K562 (cell line): Measurements from ENCODE around the gene DIP2A. TPM values are rescaled to one million over a fixed set of nuclear protein-coding genes. Genes with fewer than 3 reads are reported as not detected.
A peak's percentile ranks its signal among the peaks of the same experiment; 100 is the strongest.

Experiments used
- CEBPG ChIP-seq, 3 experiments: fragments of 200-800 bp in 1 of 3; sonication (Bioruptor generic) in 1 of 3; sonication (generic) in 1 of 3; formaldehyde crosslinking in 1 of 3; IDR thresholded peaks in 2 of 3; conservative IDR thresholded peaks in 1 of 3; 2 replicates each; pipeline versions ENCODE4 v1.6.1 to v1.8.0; 2016 to 2022; ENCODE audit warnings: missing compliant biosample characterization in 2 of 3, missing genetic modification characterization in 2 of 3, mild to moderate bottlenecking in 1 of 3, missing genetic modification reagents in 1 of 3
- HMG20B ChIP-seq: fragments of 250-450 bp; sonication (Bioruptor Pico); IDR thresholded peaks from 2 replicates; pipeline ENCODE4 v1.5.0; 2021; ENCODE audit warnings: mild to moderate bottlenecking
- KAT7 ChIP-seq: sonication (generic); formaldehyde crosslinking; IDR thresholded peaks from 2 replicates; pipeline ENCODE4 v1.8.0; 2022; ENCODE audit warnings: missing genetic modification reagents, mild to moderate bottlenecking, borderline replicate concordance
- PBX2 ChIP-seq, 2 experiments: IDR thresholded peaks in 1 of 2; conservative IDR thresholded peaks in 1 of 2; 2 replicates each; pipeline ENCODE4 v1.6.1; 2016; ENCODE audit warnings: low read depth in 2 of 2, mild to moderate bottlenecking in 1 of 2, missing compliant biosample characterization in 1 of 2, missing genetic modification characterization in 1 of 2, moderate library complexity in 1 of 2
- PRMT5 ChIP-seq: sonication (generic); formaldehyde crosslinking; IDR thresholded peaks from 2 replicates; pipeline ENCODE4 v1.5.0; 2020; ENCODE audit warnings: missing genetic modification reagents
- SIN3B ChIP-seq: fragments of 450-650 bp; IDR thresholded peaks from 2 replicates; pipeline ENCODE4 v1.6.1; 2017; ENCODE audit warnings: low read depth, mild to moderate bottlenecking, moderate library complexity
- SMARCA5 ChIP-seq: fragments of 450-650 bp; IDR thresholded peaks from 2 replicates; pipeline ENCODE4 v1.6.1; 2016
- USF2 ChIP-seq: sonication (generic); formaldehyde crosslinking; IDR thresholded peaks from 2 replicates; pipeline ENCODE4 v1.5.0; 2020; ENCODE audit warnings: missing genetic modification reagents
- XRCC5 ChIP-seq: fragments of 200-400 bp; formaldehyde crosslinking; IDR thresholded peaks from 2 replicates; pipeline ENCODE4 v1.6.1; 2017; ENCODE audit warnings: low read depth, mild to moderate bottlenecking, low read length
- ZBTB11 ChIP-seq, 3 experiments: fragments of 200-800 bp in 1 of 3; fragments of 250-450 bp in 1 of 3; fragments of 450-650 bp in 1 of 3; sonication (Bioruptor Pico) in 1 of 3; sonication (Bioruptor generic) in 1 of 3; formaldehyde crosslinking in 1 of 3; IDR thresholded peaks; 2 replicates each; pipeline versions ENCODE4 v1.6.1 to v1.8.0; 2016 to 2022; ENCODE audit warnings: mild to moderate bottlenecking in 2 of 3, missing genetic modification characterization in 2 of 3, missing compliant biosample characterization in 1 of 3, moderate library complexity in 1 of 3
- ZBTB34 ChIP-seq: fragments of 250-450 bp; sonication (Bioruptor Pico); IDR thresholded peaks from 2 replicates; pipeline ENCODE4 v1.8.0; 2021; ENCODE audit warnings: mild to moderate bottlenecking, moderate library complexity
- ZMIZ1 ChIP-seq, 2 experiments: fragments of 150-350 bp in 1 of 2; IDR thresholded peaks; 2 replicates each; pipeline ENCODE4 v1.6.1; 2012 to 2016; ENCODE audit warnings: low read depth in 2 of 2, low read length in 2 of 2, mild to moderate bottlenecking in 1 of 2, moderate library complexity in 1 of 2
- ZNF143 ChIP-seq: sonication (generic); formaldehyde crosslinking; IDR thresholded peaks from 2 replicates; pipeline ENCODE4 v1.9.0; 2022; ENCODE audit warnings: mild to moderate bottlenecking, missing genetic modification reagents
- polyA plus RNA-seq, 8 experiments: library from polyadenylated mRNA; depleted of rRNA in 4 of 8; stranded (reverse) in 5 of 8; unstranded in 3 of 8; fragments of >200 nt; fragmentation: Nextera tagmentation in 2 of 8; fragmentation: Illumina TruSeq in 1 of 8; extraction: Ambion mirVana in 2 of 8; extraction: Trizol in 1 of 8; gene quantifications; 2 replicates each; pipeline versions ENCODE4 v1.2.1 to v1.2.3, GENCODE V29; 2011 to 2014; ENCODE audit warnings: inconsistent platforms in 1 of 8, missing spikeins in 1 of 8
- total RNA-seq, 7 experiments: library from RNA; depleted of rRNA in 6 of 7; stranded (reverse); fragments of >200 nt in 6 of 7; fragmentation: Illumina TruSeq in 2 of 7; extraction: Trizol in 2 of 7; gene quantifications; 2 replicates each; pipeline versions ENCODE4 v1.2.1 to v1.2.3, GENCODE V29; 2011 to 2021; ENCODE audit warnings: low replicate concordance in 1 of 7

The DIP2A gene
- total and polyA plus RNA-seq, 9 of the 15 experiments (the other 6 are each of a cell fraction or from before 2014, with no cell fraction given): 4.3 to 34.5 (median 20.3) TPM

GRCh38 chr21:46604329-46604974 is 145.8 kb downstream of the DIP2A start (continued):
- TF ChIP-seq ZBTB11 (CRISPR knock-in tag; IDR thresholded peaks at IDR 0.05) (no peak), PRMT5 (no peak), SIN3B (no peak), XRCC5 (no peak), ZMIZ1 (IDR thresholded peaks at IDR 0.05; ENCODE audit: low read depth in 2 of 2, low read length in 2 of 2) (no peak), ZBTB34 (CRISPR knock-in tag) (no peak), ZNF143 (CRISPR knock-in tag) (no peak), KAT7 (CRISPR knock-in tag) (no peak), USF2 (CRISPR knock-in tag) (no peak), CEBPG (CRISPR knock-in tag; IDR thresholded peaks at IDR 0.05) (no peak), CEBPG (tag; conservative IDR thresholded peaks at IDR 0.05 in 1 of 2, IDR thresholded peaks at IDR 0.05 in 1 of 2) (peak in 1 of 2 experiments; percentile 58; a peak in 2 of 4 replicates), HMG20B (no peak), SMARCA5 (no peak), PBX2 (CRISPR knock-in tag; IDR thresholded peaks at IDR 0.05; ENCODE audit: low read depth) (no peak), PBX2 (tag; conservative IDR thresholded peaks at IDR 0.05; ENCODE audit: low read depth) (peak; percentile 44; the same call in 1 of the 2 replicates)
